ENCODE results near the gene FOXP2.
"Not testable (repeated sequence)": the region's sequence is repeated elsewhere in the genome, so short reads cannot be mapped to it uniquely, and the experiment has no call there.

FOXP2 gene

GRCh38 chr7:114598946-114599345 lies 184.3 kb downstream of the FOXP2 start:
- FAIRE-seq (no peak), DNase-seq (ENCODE audit: insufficient read length, low spot score) (no peak)
- TF ChIP-seq POLR2A (IDR thresholded peaks at IDR 0.05; ENCODE audit: low read depth, low read length) (no peak), POU2F2 (IDR thresholded peaks at IDR 0.05; ENCODE audit: low read depth, low read length) (no peak), TAF1 (IDR thresholded peaks at IDR 0.05; ENCODE audit: low read depth, low read length) (no peak), POLR2AphosphoS5 (IDR thresholded peaks at IDR 0.05; ENCODE audit: low read depth, low read length) (no peak), SPI1 (IDR thresholded peaks at IDR 0.05; ENCODE audit: low read depth, low read length) (no peak), PAX5 (IDR thresholded peaks at IDR 0.05; ENCODE audit: insufficient read depth, low read length, severe bottlenecking) (no peak)

- no peak for FAIRE-seq
These were observed 191.5 kb downstream of the FOXP2 start for GRCh38 chr7:114606100-114606499.

GRCh38 chr7:114608822-114609221 lies 194.2 kb downstream of the FOXP2 start:
- FAIRE-seq, result not testable (repeated sequence)

More at GRCh38 chr7:114606100-114606499, 191.5 kb downstream of the FOXP2 start:
- DNase-seq (ENCODE audit: insufficient read length, low spot score), result no peak
- TF ChIP-seq PAX5 (IDR thresholded peaks at IDR 0.05; ENCODE audit: insufficient read depth, low read length, severe bottlenecking) (no peak), POLR2A (IDR thresholded peaks at IDR 0.05; ENCODE audit: low read depth, low read length) (no peak), POLR2AphosphoS5 (IDR thresholded peaks at IDR 0.05; ENCODE audit: low read depth, low read length) (no peak), POU2F2 (IDR thresholded peaks at IDR 0.05; ENCODE audit: low read depth, low read length) (no peak), SPI1 (IDR thresholded peaks at IDR 0.05; ENCODE audit: low read depth, low read length) (no peak), TAF1 (IDR thresholded peaks at IDR 0.05; ENCODE audit: low read depth, low read length) (no peak)

GRCh38 chr7:114620208-114620607 lies 205.6 kb downstream of the FOXP2 start:
- DNase-seq (ENCODE audit: insufficient read length, low spot score), result no peak
- no peak for FAIRE-seq
- no peak for TF ChIP-seq SPI1 (IDR thresholded peaks at IDR 0.05; ENCODE audit: low read depth, low read length)
- no peak for TF ChIP-seq PAX5 (IDR thresholded peaks at IDR 0.05; ENCODE audit: insufficient read depth, low read length, severe bottlenecking)
- no peak for TF ChIP-seq TAF1 (IDR thresholded peaks at IDR 0.05; ENCODE audit: low read depth, low read length)
- no peak for TF ChIP-seq POLR2A (IDR thresholded peaks at IDR 0.05; ENCODE audit: low read depth, low read length)
- TF ChIP-seq POLR2AphosphoS5 (IDR thresholded peaks at IDR 0.05; ENCODE audit: low read depth, low read length), result no peak
- TF ChIP-seq POU2F2 (IDR thresholded peaks at IDR 0.05; ENCODE audit: low read depth, low read length), result no peak

More at GRCh38 chr7:114608822-114609221, 194.2 kb downstream of the FOXP2 start:
- not testable (repeated sequence) for DNase-seq (ENCODE audit: insufficient read length, low spot score)

DNA sequence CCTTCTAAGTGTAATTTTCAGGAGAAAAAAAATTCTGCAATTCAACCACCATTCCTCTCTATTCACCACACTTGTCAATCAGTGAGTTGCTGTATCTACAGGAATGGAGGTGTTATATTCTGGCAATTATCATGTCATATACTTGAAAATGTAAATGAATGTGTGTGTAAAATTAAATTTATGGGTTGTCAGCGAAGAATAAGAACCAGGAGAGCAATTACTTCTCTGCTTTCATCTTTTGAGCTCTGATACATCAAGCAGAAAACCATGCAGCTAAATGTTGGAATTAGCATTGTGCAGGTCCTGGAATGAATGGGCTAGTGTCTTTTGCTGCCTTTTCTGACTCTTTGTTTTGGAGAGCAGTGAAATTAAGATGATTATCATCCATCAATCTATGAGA lies 207.6 kb downstream of the FOXP2 start:
- DNase-seq (ENCODE audit: insufficient read length, low spot score), result no peak
- FAIRE-seq, result no peak
- TF ChIP-seq POLR2A (IDR thresholded peaks at IDR 0.05; ENCODE audit: low read depth, low read length), result no peak
- no peak for TF ChIP-seq TAF1 (IDR thresholded peaks at IDR 0.05; ENCODE audit: low read depth, low read length)
- TF ChIP-seq PAX5 (IDR thresholded peaks at IDR 0.05; ENCODE audit: insufficient read depth, low read length, severe bottlenecking), result no peak
- TF ChIP-seq POU2F2 (IDR thresholded peaks at IDR 0.05; ENCODE audit: low read depth, low read length), result no peak
- no peak for TF ChIP-seq SPI1 (IDR thresholded peaks at IDR 0.05; ENCODE audit: low read depth, low read length)
- TF ChIP-seq POLR2AphosphoS5 (IDR thresholded peaks at IDR 0.05; ENCODE audit: low read depth, low read length), result no peak

DNA sequence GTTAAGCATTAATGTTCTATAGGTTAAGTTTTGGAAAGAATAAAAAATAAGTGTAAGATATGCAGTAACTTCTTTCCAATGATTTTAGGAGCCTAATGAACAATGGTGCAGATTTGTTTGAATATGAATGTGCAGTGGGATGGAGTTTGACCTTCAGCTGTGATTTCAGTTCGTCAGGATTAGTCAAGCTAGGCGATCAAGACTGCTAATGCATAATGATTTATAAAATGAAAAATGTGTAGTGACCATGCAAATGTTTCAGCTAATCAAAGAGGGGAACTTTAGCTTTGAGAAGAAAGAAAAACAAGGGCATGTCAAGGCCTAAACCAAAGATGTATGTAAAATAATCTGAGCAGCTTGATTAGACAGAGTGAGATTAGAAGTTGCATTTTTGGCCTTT lies 208.5 kb downstream of the FOXP2 start:
- no peak for TF ChIP-seq SPI1 (IDR thresholded peaks at IDR 0.05; ENCODE audit: low read depth, low read length)
- TF ChIP-seq TAF1 (IDR thresholded peaks at IDR 0.05; ENCODE audit: low read depth, low read length), result no peak
- TF ChIP-seq PAX5 (IDR thresholded peaks at IDR 0.05; ENCODE audit: insufficient read depth, low read length, severe bottlenecking), result no peak
- no peak for TF ChIP-seq POLR2A (IDR thresholded peaks at IDR 0.05; ENCODE audit: low read depth, low read length)
- no peak for TF ChIP-seq POLR2AphosphoS5 (IDR thresholded peaks at IDR 0.05; ENCODE audit: low read depth, low read length)
- TF ChIP-seq POU2F2 (IDR thresholded peaks at IDR 0.05; ENCODE audit: low read depth, low read length), result no peak
- DNase-seq (ENCODE audit: insufficient read length, low spot score) (no peak), FAIRE-seq (no peak)

- TF ChIP-seq TAF1 (IDR thresholded peaks at IDR 0.05; ENCODE audit: low read depth, low read length) (no peak), POLR2A (IDR thresholded peaks at IDR 0.05; ENCODE audit: low read depth, low read length) (no peak), SPI1 (IDR thresholded peaks at IDR 0.05; ENCODE audit: low read depth, low read length) (no peak), POLR2AphosphoS5 (IDR thresholded peaks at IDR 0.05; ENCODE audit: low read depth, low read length) (no peak)
- DNase-seq (ENCODE audit: insufficient read length, low spot score) (no peak), FAIRE-seq (no peak)
These were observed 212.6 kb downstream of the FOXP2 start for GRCh38 chr7:114627231-114627630.

DNA sequence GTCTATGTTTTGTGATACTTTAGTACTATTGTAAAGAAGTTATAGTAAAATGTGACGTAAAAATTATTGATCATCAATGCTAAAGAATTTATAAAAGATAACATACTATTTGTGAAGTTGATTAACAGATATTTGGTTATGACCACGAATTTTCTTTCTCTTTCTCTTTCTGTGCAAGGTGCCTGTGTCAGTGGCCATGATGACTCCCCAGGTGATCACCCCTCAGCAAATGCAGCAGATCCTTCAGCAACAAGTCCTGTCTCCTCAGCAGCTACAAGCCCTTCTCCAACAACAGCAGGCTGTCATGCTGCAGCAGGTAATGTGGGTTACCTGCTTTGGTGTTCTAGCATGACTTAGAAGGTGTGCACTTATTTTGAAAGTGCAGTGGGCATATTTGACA lies 213.7 kb downstream of the FOXP2 start:
- DNase-seq (ENCODE audit: insufficient read length, low spot score), result no peak

GRCh38 chr7:114629762-114630161 lies 215.1 kb downstream of the FOXP2 start:
- FAIRE-seq (no peak), DNase-seq (ENCODE audit: insufficient read length, low spot score) (no peak)
- TF ChIP-seq TAF1 (IDR thresholded peaks at IDR 0.05; ENCODE audit: low read depth, low read length), result no peak
- no peak for TF ChIP-seq PAX5 (IDR thresholded peaks at IDR 0.05; ENCODE audit: insufficient read depth, low read length, severe bottlenecking)
- TF ChIP-seq POLR2A (IDR thresholded peaks at IDR 0.05; ENCODE audit: low read depth, low read length), result no peak
- no peak for TF ChIP-seq SPI1 (IDR thresholded peaks at IDR 0.05; ENCODE audit: low read depth, low read length)
- no peak for TF ChIP-seq POLR2AphosphoS5 (IDR thresholded peaks at IDR 0.05; ENCODE audit: low read depth, low read length)
- no peak for TF ChIP-seq POU2F2 (IDR thresholded peaks at IDR 0.05; ENCODE audit: low read depth, low read length)

More for the DNA sequence above, 213.7 kb downstream of the FOXP2 start:
- FAIRE-seq, result no peak
- TF ChIP-seq POU2F2 (IDR thresholded peaks at IDR 0.05; ENCODE audit: low read depth, low read length), result no peak
- TF ChIP-seq POLR2AphosphoS5 (IDR thresholded peaks at IDR 0.05; ENCODE audit: low read depth, low read length), result no peak
- no peak for TF ChIP-seq PAX5 (IDR thresholded peaks at IDR 0.05; ENCODE audit: insufficient read depth, low read length, severe bottlenecking)
- TF ChIP-seq SPI1 (IDR thresholded peaks at IDR 0.05; ENCODE audit: low read depth, low read length), result no peak
- no peak for TF ChIP-seq POLR2A (IDR thresholded peaks at IDR 0.05; ENCODE audit: low read depth, low read length)
- no peak for TF ChIP-seq TAF1 (IDR thresholded peaks at IDR 0.05; ENCODE audit: low read depth, low read length)

DNA sequence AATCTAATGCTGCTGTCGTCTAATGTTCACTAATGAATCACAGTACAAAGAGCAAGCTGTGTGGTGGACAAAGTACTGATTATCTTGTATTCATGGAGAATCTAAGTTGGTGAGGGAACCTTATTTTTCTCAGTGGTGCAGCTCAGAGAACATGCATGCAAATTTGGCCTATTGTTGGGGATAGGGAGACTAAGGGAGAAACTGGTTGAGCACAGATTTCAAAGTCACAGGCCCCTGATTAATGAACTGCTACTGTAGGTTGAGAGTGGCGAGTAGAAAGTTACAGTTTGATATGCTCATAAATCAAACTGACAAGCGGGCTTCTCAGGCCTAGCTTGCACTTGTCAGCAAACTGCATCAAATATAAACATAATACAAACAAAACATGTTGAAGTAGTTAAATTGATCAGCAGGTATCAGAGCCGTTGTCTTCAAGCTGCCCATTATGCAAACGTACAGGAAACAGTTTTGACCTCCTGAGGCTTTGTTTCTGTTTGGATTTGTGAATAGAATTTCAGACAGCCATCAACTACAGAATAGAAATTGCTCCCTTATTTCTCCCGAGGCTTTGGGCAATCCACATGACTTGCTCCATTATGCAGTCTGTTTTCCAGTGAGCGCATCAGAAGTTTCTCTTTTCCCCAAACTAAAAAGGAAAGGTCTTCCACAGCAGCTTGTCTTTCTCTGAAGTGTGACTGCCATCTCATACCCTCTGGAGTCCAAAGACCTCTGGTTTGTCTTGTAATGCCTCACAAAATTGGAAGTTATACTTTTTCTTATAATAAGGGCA lies 215.8 kb downstream of the FOXP2 start:
- no peak for DNase-seq (ENCODE audit: insufficient read length, low spot score)
- no peak for FAIRE-seq
- TF ChIP-seq POLR2A (IDR thresholded peaks at IDR 0.05; ENCODE audit: low read depth, low read length) (no peak), POLR2AphosphoS5 (IDR thresholded peaks at IDR 0.05; ENCODE audit: low read depth, low read length) (no peak), SPI1 (IDR thresholded peaks at IDR 0.05; ENCODE audit: low read depth, low read length) (no peak), TAF1 (IDR thresholded peaks at IDR 0.05; ENCODE audit: low read depth, low read length) (no peak), PAX5 (IDR thresholded peaks at IDR 0.05; ENCODE audit: insufficient read depth, low read length, severe bottlenecking) (no peak), POU2F2 (IDR thresholded peaks at IDR 0.05; ENCODE audit: low read depth, low read length) (no peak)

Measured in GM12891 (cell line).